HAP-1 (cell line): ENCODE data around the gene HIBADH.

Source experiments
- DNase-seq, 2 experiments: peaks; one replicate each; pipeline ENCODE4 v3.0.0-alpha.2; 2016 to 2020; ENCODE audit warnings: low spot score in 2 of 2
- H3K27me3 ChIP-seq: fragments of 250-450 bp; sonication (Bioruptor Pico); 2 replicates; pipeline ENCODE4 v1.5.1; 2020; ENCODE audit warnings: low read depth, mild to moderate bottlenecking, moderate library complexity
- H3K36me3 ChIP-seq: fragments of 250-450 bp; sonication (Bioruptor Pico); replicated peaks from 2 replicates; pipeline ENCODE4 v1.5.1; 2020; ENCODE audit warnings: mild to moderate bottlenecking
- H3K4me1 ChIP-seq: fragments of 250-450 bp; sonication (Bioruptor Pico); 2 replicates; pipeline ENCODE4 v1.5.1; 2020; ENCODE audit warnings: mild to moderate bottlenecking
- H3K4me3 ChIP-seq: fragments of 250-450 bp; sonication (Bioruptor Pico); 2 replicates; pipeline ENCODE4 v1.5.1; 2020; ENCODE audit warnings: mild to moderate bottlenecking, moderate library complexity
- H3K9me3 ChIP-seq: fragments of 250-450 bp; sonication (Bioruptor Pico); 2 replicates; pipeline ENCODE4 v1.5.1; 2020; ENCODE audit warnings: mild to moderate bottlenecking, moderate library complexity
- in situ Hi-C: fragments of 300-500 bp; cut with MboI; formaldehyde crosslinking; loops from 3 replicates; pipeline ENCODE4 v1.14.3; 2020; ENCODE audit warnings: low sequenced_read_pairs, inconsistent platforms, mixed read lengths

Gene HIBADH

GRCh38 chr7:27501001-27501400 is 161.7 kb downstream of the HIBADH start:
- H3K9me3 ChIP-seq = no peaks in the 10 kb centered on the region
- in situ Hi-C loops = no loop called here
- DNase-seq = no peak
- no peak overlapping the region for H3K4me3 ChIP-seq
- no peaks in the 10 kb centered on the region for H3K27me3 ChIP-seq
- H3K36me3 ChIP-seq = no peaks in the 10 kb centered on the region
- H3K4me1 ChIP-seq = no peaks in the 10 kb centered on the region

- Histone ChIP-seq H3K4me3 (no peak overlapping the region), H3K36me3 (no peaks in the 10 kb centered on the region), H3K27me3 (no peaks in the 10 kb centered on the region), H3K4me1 (no peaks in the 10 kb centered on the region), H3K9me3 (no peaks in the 10 kb centered on the region)
- in situ Hi-C loops = no loop called here
- DNase-seq = no peak
Measured at GRCh38 chr7:27492224-27492623, 170.5 kb downstream of the HIBADH start.

GRCh38 chr7:27491534-27491933 is 171.1 kb downstream of the HIBADH start:
- Histone ChIP-seq H3K27me3 (no peaks in the 10 kb centered on the region), H3K4me1 (no peaks in the 10 kb centered on the region), H3K36me3 (no peaks in the 10 kb centered on the region), H3K9me3 (no peaks in the 10 kb centered on the region), H3K4me3 (no peak overlapping the region)
- in situ Hi-C loops = no loop called here
- DNase-seq = no peak

- Histone ChIP-seq H3K27me3 (no peaks in the 10 kb centered on the region), H3K9me3 (no peaks in the 10 kb centered on the region), H3K36me3 (no peaks in the 10 kb centered on the region), H3K4me1 (no peaks in the 10 kb centered on the region), H3K4me3 (no peak overlapping the region)
- no peak for DNase-seq
- in situ Hi-C loops = no loop called here
Measured at GRCh38 chr7:27487509-27487908, 175.2 kb downstream of the HIBADH start.

- Histone ChIP-seq H3K4me1 (no peaks in the 10 kb centered on the region), H3K27me3 (no peaks in the 10 kb centered on the region), H3K36me3 (no peaks in the 10 kb centered on the region), H3K9me3 (no peaks in the 10 kb centered on the region), H3K4me3 (no peak overlapping the region)
- in situ Hi-C loops = no loop called here
- DNase-seq = no peak
Measured at GRCh38 chr7:27484451-27484850, 178.2 kb downstream of the HIBADH start.

GRCh38 chr7:27482219-27482618 is 180.5 kb downstream of the HIBADH start:
- in situ Hi-C loops = no loop called here
- Histone ChIP-seq H3K4me3 (no peak overlapping the region), H3K27me3 (no peaks in the 10 kb centered on the region), H3K36me3 (no peaks in the 10 kb centered on the region), H3K4me1 (no peaks in the 10 kb centered on the region), H3K9me3 (no peaks in the 10 kb centered on the region)
- DNase-seq = no peak

- DNase-seq = no peak
- H3K9me3 ChIP-seq = no peaks in the 10 kb centered on the region
- H3K4me3 ChIP-seq = no peak overlapping the region
- no peaks in the 10 kb centered on the region for H3K36me3 ChIP-seq
- peaks cover 5% of the 10 kb centered on the region; the same call in 1 of the 2 replicates for H3K4me1 ChIP-seq
- H3K27me3 ChIP-seq = no peaks in the 10 kb centered on the region
- in situ Hi-C loops = no loop called here
Measured at GRCh38 chr7:27478556-27478955, 184.1 kb downstream of the HIBADH start.

GRCh38 chr7:27478084-27478483 is 184.6 kb downstream of the HIBADH start:
- H3K9me3 ChIP-seq = no peaks in the 10 kb centered on the region
- DNase-seq = no peak
- no peak overlapping the region for H3K4me3 ChIP-seq
- H3K27me3 ChIP-seq = no peaks in the 10 kb centered on the region
- in situ Hi-C loops = no loop called here
- peaks cover 5% of the 10 kb centered on the region; the same call in 1 of the 2 replicates for H3K4me1 ChIP-seq
- H3K36me3 ChIP-seq = no peaks in the 10 kb centered on the region

- no peak for DNase-seq
- H3K36me3 ChIP-seq = no peaks in the 10 kb centered on the region
- H3K4me3 ChIP-seq = no peak overlapping the region
- H3K27me3 ChIP-seq = peaks cover under 1% of the 10 kb centered on the region; the same call in 1 of the 2 replicates
- no peaks in the 10 kb centered on the region for H3K9me3 ChIP-seq
- in situ Hi-C loops = no loop called here
- H3K4me1 ChIP-seq = peaks cover 5% of the 10 kb centered on the region; the same call in 1 of the 2 replicates
Measured at GRCh38 chr7:27476493-27476892, 186.2 kb downstream of the HIBADH start.
